H1 (cell line): ENCODE data around the gene MCM8. TPM values are rescaled to one million over a fixed set of nuclear protein-coding genes. Genes with fewer than 3 reads are reported as not detected.

Experiments
- BCL11A ChIP-seq, 2 experiments: IDR thresholded peaks; one replicate each; pipeline ENCODE4 v1.6.1; 2011; ENCODE audit warnings: low read depth in 2 of 2, low read length in 2 of 2, mild to moderate bottlenecking in 2 of 2
- CBX5 ChIP-seq: fragments of 300-800, 300-1000 bp; sonication (generic); IDR thresholded peaks from 2 replicates; pipeline ENCODE4 v1.7.1; 2016; ENCODE audit warnings: antibody characterized with exemption, low read length, low read depth
- CHD7 ChIP-seq: fragments of 300-600 bp; sonication (generic); IDR thresholded peaks from 2 replicates; pipeline ENCODE4 v1.7.1; 2012; ENCODE audit warnings: low read length, moderate library complexity, mild to moderate bottlenecking, inconsistent platforms; ENCODE audit not compliant: insufficient replicate concordance
- EP300 ChIP-seq, 2 experiments: IDR thresholded peaks; 1 replicate in 1 of 2; 2 replicates in 1 of 2; pipeline ENCODE4 v1.6.1; 2011 to 2012; ENCODE audit warnings: low read depth in 2 of 2, low read length in 2 of 2, mild to moderate bottlenecking in 2 of 2, borderline replicate concordance in 1 of 2, inconsistent platforms in 1 of 2, moderate library complexity in 1 of 2
- HDAC2 ChIP-seq, 2 experiments: fragments of 300-600 bp in 1 of 2; sonication (generic) in 1 of 2; IDR thresholded peaks; 2 replicates each; pipeline ENCODE4 v1.6.1; 2011 to 2012; ENCODE audit warnings: low read depth in 2 of 2, low read length in 2 of 2, mild to moderate bottlenecking in 2 of 2, moderate library complexity in 2 of 2, borderline replicate concordance in 1 of 2, inconsistent platforms in 1 of 2
- KDM4A ChIP-seq: IDR thresholded peaks from one replicate; pipeline ENCODE4 v1.7.1; 2012; ENCODE audit warnings: low read depth, mild to moderate bottlenecking, moderate library complexity, low read length, inconsistent platforms; ENCODE audit not compliant: severe bottlenecking
- RFX5 ChIP-seq: IDR thresholded peaks from 2 replicates; pipeline ENCODE4 v1.6.1; 2011; ENCODE audit warnings: low read depth, low read length, improper control_type of control experiment, borderline replicate concordance
- RNF2 ChIP-seq: fragments of 200-900, 300-1000 bp; sonication (generic); IDR thresholded peaks from 2 replicates; pipeline ENCODE4 v1.7.1; 2016; ENCODE audit warnings: borderline replicate concordance, low read depth, mild to moderate bottlenecking, antibody characterized with exemption, low read length; ENCODE audit not compliant: poor library complexity, severe bottlenecking; ENCODE audit errors: missing control alignments
- polyA plus RNA-seq, 7 experiments: library from polyadenylated mRNA; depleted of rRNA in 3 of 7; stranded (reverse) in 5 of 7; unstranded in 2 of 7; fragments of >200 nt in 5 of 7; fragments of 200-250 nt in 2 of 7; gene quantifications; 1 replicate in 5 of 7; 2 replicates in 1 of 7; 4 replicates in 1 of 7; pipeline versions ENCODE4 v1.2.1 to v1.2.3, GENCODE V29; 2011 to 2013; ENCODE audit warnings: missing spikeins in 2 of 7, mixed read lengths in 2 of 7
- total RNA-seq: library from RNA; stranded (reverse); fragmentation: NEBNext Ultra II Directional; extraction: Animal tissue kit (Norgen Biotek cat#: 25700); gene quantifications from 2 replicates; pipeline ENCODE4 v1.2.1, GENCODE V29; 2021

Gene MCM8
- total and polyA plus RNA-seq, 2 of the 8 experiments (the other 6 are each of a cell fraction or from before 2014, with no cell fraction given), result 7.1 to 31.9 TPM

- no peak for TF ChIP-seq CHD7
- no peak for TF ChIP-seq EP300 (IDR thresholded peaks at IDR 0.05; ENCODE audit: borderline replicate concordance in 1 of 2, low read depth in 2 of 2, low read length in 2 of 2)
- TF ChIP-seq KDM4A, result no peak
- no peak for TF ChIP-seq RFX5
- no peak for TF ChIP-seq CBX5
- TF ChIP-seq BCL11A (IDR thresholded peaks at IDR 0.05; ENCODE audit: low read depth in 2 of 2, low read length in 2 of 2), result no peak
- no peak for TF ChIP-seq HDAC2 (IDR thresholded peaks at IDR 0.05; ENCODE audit: borderline replicate concordance in 1 of 2, low read depth in 2 of 2, low read length in 2 of 2)
- no peak for TF ChIP-seq RNF2
Observed at GRCh38 chr20:5928836-5929715, 21.4 kb upstream of the MCM8 start (continued).
